Fibroblast of lung (primary cell): Measurements from ENCODE around the gene FARSA. TPM values are rescaled to one million over a fixed set of nuclear protein-coding genes. Genes with fewer than 3 reads are reported as not detected.

Experiments used
- DNase-seq, 2 donors: peaks; one replicate each; pipeline versions ENCODE4 v3.0.0 to v3.0.0-alpha.2; 2010; ENCODE audit warnings: low read depth in 2 of 2
- H2AFZ ChIP-seq: 2 replicates; pipeline ENCODE4 v1.5.1; 2012; ENCODE audit warnings: low read length, control low read depth, inconsistent platforms
- H3K27ac ChIP-seq: 2 replicates; pipeline ENCODE4 v1.5.1; 2011; ENCODE audit warnings: low read length, control low read depth; ENCODE audit not compliant: insufficient read depth
- H3K27me3 ChIP-seq: 2 replicates; pipeline ENCODE4 v1.5.1; 2011; ENCODE audit warnings: mild to moderate bottlenecking, low read length; ENCODE audit not compliant: control insufficient read depth, insufficient read depth
- H3K36me3 ChIP-seq: 2 replicates; pipeline ENCODE4 v1.5.1; 2011; ENCODE audit warnings: low read length; ENCODE audit not compliant: control insufficient read depth, insufficient read depth
- H3K4me1 ChIP-seq: 2 replicates; pipeline ENCODE4 v1.5.1; 2011; ENCODE audit warnings: low read length; ENCODE audit not compliant: control insufficient read depth, insufficient read depth; ENCODE audit errors: extremely low read depth
- H3K4me2 ChIP-seq: 2 replicates; pipeline ENCODE4 v1.5.1; 2011; ENCODE audit warnings: low read length, control low read depth; ENCODE audit not compliant: insufficient read depth; ENCODE audit errors: extremely low read depth
- H3K4me3 ChIP-seq, 4 experiments: fragments of 200-600 bp in 1 of 4; sonication (generic) in 1 of 4; replicated peaks in 1 of 4; 2 replicates each; pipeline ENCODE4 v1.5.1; 2011 to 2016; ENCODE audit warnings: low read length in 4 of 4, low read depth in 3 of 4, mild to moderate bottlenecking in 3 of 4, control low read depth in 2 of 4, inconsistent platforms in 1 of 4, mixed read lengths in 1 of 4; ENCODE audit not compliant: insufficient read depth in 1 of 4; ENCODE audit errors: control extremely low read depth in 1 of 4
- H3K79me2 ChIP-seq: 2 replicates; pipeline ENCODE4 v1.5.1; 2012; ENCODE audit warnings: mild to moderate bottlenecking, low read length, inconsistent platforms; ENCODE audit not compliant: control insufficient read depth, insufficient read depth
- H3K9ac ChIP-seq: 2 replicates; pipeline ENCODE4 v1.5.1; 2011; ENCODE audit warnings: mild to moderate bottlenecking, low read length, control low read depth; ENCODE audit not compliant: insufficient read depth
- H3K9me3 ChIP-seq: 2 replicates; pipeline ENCODE4 v1.5.1; 2012; ENCODE audit warnings: low read depth, low read length; ENCODE audit not compliant: control insufficient read depth, insufficient read depth
- H4K20me1 ChIP-seq: 2 replicates; pipeline ENCODE4 v1.5.1; 2011; ENCODE audit warnings: low read length; ENCODE audit not compliant: control insufficient read depth, insufficient read depth; ENCODE audit errors: extremely low read depth
- EZH2 ChIP-seq: IDR thresholded peaks from 2 replicates; pipeline ENCODE4 v1.5.1; 2012; ENCODE audit warnings: low read length, control low read depth, mild to moderate bottlenecking; ENCODE audit errors: missing control alignments
- polyA plus RNA-seq, 2 donors: library from polyadenylated mRNA; depleted of rRNA in 1 of 2; stranded (reverse) in 1 of 2; unstranded in 1 of 2; fragments of >200 nt; gene quantifications; 2 replicates each; pipeline ENCODE4 v1.2.1, GENCODE V29; 2011 to 2012; ENCODE audit warnings: missing spikeins in 1 of 2
- total RNA-seq: library from RNA; depleted of rRNA; stranded (reverse); fragments of >200 nt; gene quantifications from 2 replicates; pipeline ENCODE4 v1.2.1, GENCODE V29; 2014
- TF ChIP-seq, protein P1 (sequence below), 2 donors: IDR thresholded peaks in 1 of 2; conservative IDR thresholded peaks in 1 of 2; 1 replicate in 1 of 2; 2 replicates in 1 of 2; pipeline ENCODE4 v1.5.1; 2011 to 2012; ENCODE audit warnings: low read length in 2 of 2, control low read depth in 1 of 2, inconsistent platforms in 1 of 2, low read depth in 1 of 2, mild to moderate bottlenecking in 1 of 2

FARSA gene
- total and polyA plus RNA-seq, 2 donors (not counting 1 experiment from before 2014, with no cell fraction given): 23.5 to 38.6 TPM

DNA sequence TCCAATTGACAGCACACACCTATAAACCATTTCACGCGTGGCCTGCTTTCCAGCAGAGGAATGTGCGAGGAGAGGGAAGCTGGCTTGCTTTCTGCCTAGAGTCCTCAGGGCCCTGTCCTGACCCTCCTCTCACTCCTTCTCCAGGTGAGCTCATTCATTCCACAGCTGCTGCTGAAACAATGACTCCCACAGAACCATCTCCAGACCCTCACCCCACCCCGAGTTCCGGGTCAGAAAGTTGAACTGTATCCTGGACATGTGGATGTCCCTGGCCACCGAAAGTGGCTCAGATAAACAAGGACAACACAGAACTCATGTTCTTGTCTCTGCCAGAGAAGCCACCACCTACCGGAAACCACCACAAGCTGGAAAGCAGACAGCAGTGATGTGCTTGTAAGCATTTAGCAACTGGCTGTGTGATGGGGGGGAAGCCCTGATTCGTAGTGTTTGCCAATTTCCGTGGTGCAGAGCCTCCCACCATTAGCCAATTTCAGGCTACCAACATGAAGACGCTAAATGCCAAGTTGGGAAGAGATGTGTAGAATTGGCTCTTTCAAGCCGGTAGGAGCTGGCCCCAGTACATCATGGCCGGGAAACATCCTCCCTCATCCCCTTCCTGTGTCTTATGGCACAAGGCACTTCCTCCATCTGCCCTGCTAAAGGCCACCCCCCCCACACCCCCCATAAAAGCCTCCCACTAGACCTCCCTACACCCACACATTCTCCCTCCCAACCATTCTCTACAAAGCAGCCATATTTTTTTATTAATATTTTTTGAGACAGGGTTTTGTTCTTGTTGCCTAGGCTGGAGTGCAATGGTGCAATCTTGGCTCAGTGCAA lies 19.4 kb downstream of the FARSA start:
- DNase-seq: peak; percentile 37 to 43

DNA sequence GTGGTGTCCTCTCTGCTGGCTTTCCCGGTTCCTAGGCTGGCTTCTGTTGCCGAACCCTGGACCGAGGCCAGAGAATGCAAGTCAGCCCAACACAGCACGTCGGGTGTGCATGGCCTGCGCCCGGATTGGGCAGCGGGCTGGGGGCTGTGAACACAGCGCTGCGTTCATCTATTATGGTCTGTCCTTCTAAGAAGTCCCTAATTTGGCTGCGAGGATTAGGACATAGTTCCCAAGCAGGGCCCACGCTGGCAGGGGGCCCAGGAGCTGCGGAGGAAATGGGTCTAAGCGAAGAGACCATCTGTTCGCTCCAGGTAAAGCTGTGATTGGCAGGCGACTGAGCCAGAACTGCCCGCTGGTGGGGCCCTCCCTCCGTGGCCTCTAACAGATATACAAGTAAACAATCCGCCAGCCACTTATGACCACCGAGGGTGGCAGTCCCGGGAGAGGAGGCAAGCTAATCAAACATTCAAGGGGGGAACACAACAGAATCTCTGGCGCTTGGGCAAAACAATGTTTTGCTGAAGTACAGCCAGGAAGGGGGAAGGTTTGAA lies 20.4 kb downstream of the FARSA start:
- H3K4me2 ChIP-seq: peak overlapping the region; percentile 27

More for the DNA sequence above, 19.4 kb downstream of the FARSA start:
- Histone ChIP-seq H3K4me2 (no peak overlapping the region), H3K79me2 (no peaks in the 10 kb centered on the region), H2AFZ (peak overlapping the region; percentile 2), H3K9ac (no peak overlapping the region), H3K4me1 (peaks cover 8% of the 10 kb centered on the region), H3K27me3 (no peaks in the 10 kb centered on the region), H4K20me1 (no peaks in the 10 kb centered on the region), H3K36me3 (no peaks in the 10 kb centered on the region), H3K4me3 (no peak overlapping the region), H3K9me3 (no peaks in the 10 kb centered on the region), H3K27ac (no peak overlapping the region)
- TF ChIP-seq EZH2: no peak
- TF ChIP-seq, protein P1, sequence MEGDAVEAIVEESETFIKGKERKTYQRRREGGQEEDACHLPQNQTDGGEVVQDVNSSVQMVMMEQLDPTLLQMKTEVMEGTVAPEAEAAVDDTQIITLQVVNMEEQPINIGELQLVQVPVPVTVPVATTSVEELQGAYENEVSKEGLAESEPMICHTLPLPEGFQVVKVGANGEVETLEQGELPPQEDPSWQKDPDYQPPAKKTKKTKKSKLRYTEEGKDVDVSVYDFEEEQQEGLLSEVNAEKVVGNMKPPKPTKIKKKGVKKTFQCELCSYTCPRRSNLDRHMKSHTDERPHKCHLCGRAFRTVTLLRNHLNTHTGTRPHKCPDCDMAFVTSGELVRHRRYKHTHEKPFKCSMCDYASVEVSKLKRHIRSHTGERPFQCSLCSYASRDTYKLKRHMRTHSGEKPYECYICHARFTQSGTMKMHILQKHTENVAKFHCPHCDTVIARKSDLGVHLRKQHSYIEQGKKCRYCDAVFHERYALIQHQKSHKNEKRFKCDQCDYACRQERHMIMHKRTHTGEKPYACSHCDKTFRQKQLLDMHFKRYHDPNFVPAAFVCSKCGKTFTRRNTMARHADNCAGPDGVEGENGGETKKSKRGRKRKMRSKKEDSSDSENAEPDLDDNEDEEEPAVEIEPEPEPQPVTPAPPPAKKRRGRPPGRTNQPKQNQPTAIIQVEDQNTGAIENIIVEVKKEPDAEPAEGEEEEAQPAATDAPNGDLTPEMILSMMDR (conservative IDR thresholded peaks at IDR 0.05 in 1 of 2, IDR thresholded peaks at IDR 0.05 in 1 of 2; ENCODE audit: low read depth in 1 of 2, low read length in 2 of 2): no peak

DNA sequence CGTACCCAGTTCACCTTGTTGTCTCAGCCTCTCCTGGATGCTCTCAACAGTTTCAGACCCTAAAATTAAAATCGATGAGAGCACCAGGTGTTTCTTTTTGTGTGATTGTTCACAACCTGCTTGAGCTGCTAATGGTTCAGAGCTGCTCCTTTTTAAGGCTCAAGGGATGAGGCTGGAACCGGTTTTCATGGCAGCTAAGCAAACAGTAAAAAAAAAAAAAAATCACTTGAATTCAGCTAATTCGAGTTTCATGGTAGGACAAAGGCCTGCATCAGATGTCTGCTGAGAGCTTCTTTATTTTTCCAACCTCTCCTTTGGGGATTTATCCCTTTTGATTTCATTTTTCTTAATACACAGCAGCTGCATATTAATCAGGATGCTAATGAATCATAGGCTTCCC lies 20.9 kb downstream of the FARSA start:
- DNase-seq: no peak
- no peaks in the 10 kb centered on the region for H3K27me3 ChIP-seq
- H3K4me3 ChIP-seq: no peak overlapping the region
- H3K36me3 ChIP-seq: no peaks in the 10 kb centered on the region
- no peaks in the 10 kb centered on the region for H3K9me3 ChIP-seq
- peak overlapping the region; percentile 27 for H3K4me2 ChIP-seq
- H3K79me2 ChIP-seq: no peaks in the 10 kb centered on the region
- H2AFZ ChIP-seq: no peak overlapping the region
- H3K27ac ChIP-seq: no peak overlapping the region
- no peak overlapping the region for H3K9ac ChIP-seq
- TF ChIP-seq, protein P1 (conservative IDR thresholded peaks at IDR 0.05 in 1 of 2, IDR thresholded peaks at IDR 0.05 in 1 of 2; ENCODE audit: low read depth in 1 of 2, low read length in 2 of 2): no peak
- TF ChIP-seq EZH2: no peak
- peaks cover 5% of the 10 kb centered on the region for H3K4me1 ChIP-seq
- H4K20me1 ChIP-seq: no peaks in the 10 kb centered on the region

More for the DNA sequence above, 20.4 kb downstream of the FARSA start:
- Histone ChIP-seq H2AFZ (peak overlapping the region; percentile 33), H4K20me1 (no peaks in the 10 kb centered on the region), H3K4me3 (no peak overlapping the region), H3K27ac (no peak overlapping the region), H3K9me3 (no peaks in the 10 kb centered on the region), H3K79me2 (no peaks in the 10 kb centered on the region), H3K36me3 (no peaks in the 10 kb centered on the region), H3K9ac (no peak overlapping the region), H3K27me3 (no peaks in the 10 kb centered on the region), H3K4me1 (peaks cover 5% of the 10 kb centered on the region)
- peak; percentile 59 to 80 for DNase-seq
- TF ChIP-seq, protein P1 (conservative IDR thresholded peaks at IDR 0.05 in 1 of 2, IDR thresholded peaks at IDR 0.05 in 1 of 2; ENCODE audit: low read depth in 1 of 2, low read length in 2 of 2): no peak
- no peak for TF ChIP-seq EZH2
